Colonic mucosa (tissue), 4 donors: ENCODE results near the gene FMNL3. TPM values are rescaled to one million over a fixed set of nuclear protein-coding genes. Genes with fewer than 3 reads are reported as not detected.
"Not testable (repeated sequence)": the region's sequence is repeated elsewhere in the genome, so short reads cannot be mapped to it uniquely, and the experiment has no call there.

ENCODE experiments used
- DNase-seq: peaks from one replicate; pipeline ENCODE4 v3.0.0-alpha.2; 2020
- H3K27ac ChIP-seq: fragments of 200-600 bp; one replicate; pipeline ENCODE4 v1.8.0; 2021
- H3K27me3 ChIP-seq: fragments of 200-600 bp; one replicate; pipeline ENCODE4 v1.8.0; 2021
- H3K36me3 ChIP-seq: fragments of 200-600 bp; one replicate; pipeline ENCODE4 v1.8.0; 2021
- H3K4me1 ChIP-seq: fragments of 200-600 bp; one replicate; pipeline ENCODE4 v1.8.0; 2021; ENCODE audit warnings: mild to moderate bottlenecking
- H3K4me3 ChIP-seq: fragments of 200-600 bp; one replicate; pipeline ENCODE4 v1.8.0; 2021
- H3K9ac ChIP-seq, 2 donors: one replicate each; pipeline ENCODE4 v1.7.0; 2013; ENCODE audit warnings: control low read depth in 2 of 2, low read depth in 2 of 2, low read length in 2 of 2
- H3K9me3 ChIP-seq: fragments of 200-600 bp; one replicate; pipeline ENCODE4 v1.8.0; 2021
- intact Hi-C: fragments of 100-400 bp; cut with DNase I; formaldehyde crosslinking; loops from one replicate; pipeline ENCODE4 v1.14.1; 2022
- total RNA-seq, 2 donors: library from RNA; stranded (reverse); fragmentation: NEBNext Ultra II Directional in 1 of 2; extraction: Animal tissue kit (Norgen Biotek cat#: 25700) in 1 of 2; gene quantifications; one replicate each; pipeline ENCODE4 v1.2.1, GENCODE V29; 2021
- TF ChIP-seq, protein P1 (sequence below): fragments of 200-600 bp; IDR thresholded peaks from one replicate; pipeline ENCODE4 v1.8.0; 2022; ENCODE audit warnings: antibody characterized with exemption, mild to moderate bottlenecking
- donor health status: healthy.
- donor health status: DM: no; HTN: no; CAD: no.
- donor health status: DM: no; HTN: no; CAD: no.

Gene FMNL3
- total RNA-seq, 2 donors from 2014 or later, result 3.0 to 5.0 TPM

DNA sequence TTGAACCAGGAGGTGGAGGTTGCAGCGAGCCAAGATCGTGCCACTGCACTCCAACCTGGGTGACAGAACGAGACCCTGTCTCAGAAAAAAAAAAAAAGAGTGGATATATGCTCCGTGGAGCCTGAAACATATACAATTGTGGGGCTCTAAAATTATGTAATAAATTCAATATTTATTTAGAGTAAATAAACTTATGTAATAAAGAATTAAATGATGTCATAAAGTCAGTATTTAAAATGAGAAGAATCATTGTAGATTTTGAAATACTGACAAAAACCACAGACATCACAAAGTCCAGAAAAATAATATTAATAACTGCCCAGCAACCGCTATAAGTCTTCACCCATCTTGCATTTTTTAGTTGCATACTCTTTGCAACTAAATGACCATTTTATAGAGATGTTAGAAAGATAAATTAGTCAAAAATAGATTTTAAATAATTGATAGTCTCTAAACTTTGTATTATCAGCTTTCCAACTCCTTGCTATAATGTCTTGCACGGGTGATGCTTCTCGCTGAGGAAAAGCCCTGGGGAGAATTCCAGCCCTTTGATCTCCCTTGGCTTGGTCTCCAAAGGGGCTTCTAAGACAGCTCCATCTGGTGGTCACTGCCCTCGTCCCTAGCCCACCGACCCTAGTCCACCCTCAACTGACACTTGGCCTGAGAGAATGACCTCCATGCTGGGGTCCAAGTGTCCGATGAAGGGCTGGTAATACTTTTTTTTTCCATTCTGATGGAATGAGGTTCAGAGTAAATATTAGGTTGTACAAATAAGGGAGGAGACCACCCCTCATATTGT is 26.2 kb upstream of the FMNL3 start:
- H3K27ac ChIP-seq, result no peak overlapping the region
- DNase-seq, result no peak
- no peak overlapping the region for H3K4me3 ChIP-seq
- no peaks in the 10 kb centered on the region for H3K27me3 ChIP-seq
- H3K4me1 ChIP-seq, result no peaks in the 10 kb centered on the region
- TF ChIP-seq, protein P1, sequence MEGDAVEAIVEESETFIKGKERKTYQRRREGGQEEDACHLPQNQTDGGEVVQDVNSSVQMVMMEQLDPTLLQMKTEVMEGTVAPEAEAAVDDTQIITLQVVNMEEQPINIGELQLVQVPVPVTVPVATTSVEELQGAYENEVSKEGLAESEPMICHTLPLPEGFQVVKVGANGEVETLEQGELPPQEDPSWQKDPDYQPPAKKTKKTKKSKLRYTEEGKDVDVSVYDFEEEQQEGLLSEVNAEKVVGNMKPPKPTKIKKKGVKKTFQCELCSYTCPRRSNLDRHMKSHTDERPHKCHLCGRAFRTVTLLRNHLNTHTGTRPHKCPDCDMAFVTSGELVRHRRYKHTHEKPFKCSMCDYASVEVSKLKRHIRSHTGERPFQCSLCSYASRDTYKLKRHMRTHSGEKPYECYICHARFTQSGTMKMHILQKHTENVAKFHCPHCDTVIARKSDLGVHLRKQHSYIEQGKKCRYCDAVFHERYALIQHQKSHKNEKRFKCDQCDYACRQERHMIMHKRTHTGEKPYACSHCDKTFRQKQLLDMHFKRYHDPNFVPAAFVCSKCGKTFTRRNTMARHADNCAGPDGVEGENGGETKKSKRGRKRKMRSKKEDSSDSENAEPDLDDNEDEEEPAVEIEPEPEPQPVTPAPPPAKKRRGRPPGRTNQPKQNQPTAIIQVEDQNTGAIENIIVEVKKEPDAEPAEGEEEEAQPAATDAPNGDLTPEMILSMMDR, result no peak
- H3K9ac ChIP-seq, result no peak overlapping the region
- no peaks in the 10 kb centered on the region for H3K36me3 ChIP-seq
- H3K9me3 ChIP-seq, result no peaks in the 10 kb centered on the region
- intact Hi-C loops, result no loop called here

DNA sequence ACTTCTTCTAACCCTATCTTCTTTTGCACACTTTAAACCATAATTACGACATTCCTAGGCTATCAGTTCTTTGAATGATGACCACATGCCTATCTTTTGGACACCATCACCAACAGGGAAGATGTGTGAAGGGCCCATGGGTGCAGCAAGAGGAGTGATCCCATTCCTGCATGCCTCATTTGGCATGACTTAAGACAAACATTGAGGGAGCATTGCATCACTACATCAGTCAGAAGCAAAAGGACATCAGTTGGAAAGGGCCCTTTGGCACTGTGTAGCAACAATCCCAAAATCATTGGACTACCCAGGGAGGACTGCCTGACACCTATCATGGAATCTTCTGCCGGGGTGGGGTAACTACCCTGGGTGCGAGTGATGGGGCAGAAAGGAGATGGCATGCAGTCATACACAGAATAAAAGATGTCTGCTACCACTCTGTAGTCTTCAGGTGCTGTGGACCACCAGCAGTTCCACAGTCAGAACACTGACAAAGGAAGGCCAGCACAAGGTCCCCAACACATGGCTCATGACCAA is 23.4 kb upstream of the FMNL3 start:
- Histone ChIP-seq H3K9me3 (no peaks in the 10 kb centered on the region), H3K27me3 (no peaks in the 10 kb centered on the region), H3K4me3 (no peak overlapping the region), H3K9ac (no peak overlapping the region), H3K27ac (no peak overlapping the region), H3K4me1 (no peaks in the 10 kb centered on the region), H3K36me3 (no peaks in the 10 kb centered on the region)
- intact Hi-C loops, result no loop called here
- TF ChIP-seq, protein P1, result no peak
- no peak for DNase-seq

DNA sequence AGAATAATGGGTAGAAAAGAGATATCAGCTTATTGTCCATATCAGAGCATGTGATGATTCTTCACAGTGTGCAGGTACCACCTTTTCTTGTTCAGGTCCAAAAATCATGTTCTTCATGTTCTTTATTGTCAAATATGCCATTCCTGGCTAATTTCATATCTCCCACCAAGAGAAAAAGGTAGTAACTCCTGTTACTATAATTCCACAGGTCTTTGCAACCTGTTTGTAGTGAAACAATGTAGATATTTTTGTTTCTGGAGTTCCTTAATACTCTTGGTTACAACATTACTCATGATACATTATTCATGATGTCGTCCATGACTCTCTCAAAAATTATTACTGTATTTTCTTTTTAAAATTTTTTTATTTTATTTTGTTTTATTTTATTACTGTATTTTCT is 22.8 kb upstream of the FMNL3 start:
- H3K27me3 ChIP-seq, result no peaks in the 10 kb centered on the region
- TF ChIP-seq, protein P1, result no peak
- no peak overlapping the region for H3K9ac ChIP-seq
- H3K27ac ChIP-seq, result no peak overlapping the region
- intact Hi-C loops, result no loop called here
- no peaks in the 10 kb centered on the region for H3K9me3 ChIP-seq
- no peaks in the 10 kb centered on the region for H3K4me1 ChIP-seq
- no peaks in the 10 kb centered on the region for H3K36me3 ChIP-seq
- DNase-seq, result no peak
- H3K4me3 ChIP-seq, result no peak overlapping the region

DNA sequence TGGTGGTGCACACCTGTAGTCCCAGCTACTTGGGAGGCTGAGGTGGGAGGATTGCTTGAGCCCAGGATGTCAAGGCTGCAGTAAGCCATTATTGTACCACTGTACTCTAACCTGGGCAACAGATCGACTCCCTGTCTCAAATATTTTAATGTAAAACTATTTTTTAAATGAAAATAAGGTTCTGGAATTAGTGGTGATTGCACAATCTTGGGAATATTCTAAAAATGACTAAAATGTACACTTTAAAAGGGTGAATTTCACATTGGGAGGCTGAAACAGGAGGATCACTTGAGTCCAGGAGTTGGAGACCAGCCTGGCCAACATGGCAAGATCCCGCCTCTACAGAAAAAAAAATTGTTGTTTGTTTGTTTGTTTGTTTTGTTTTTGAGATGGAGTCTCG is 21.2 kb upstream of the FMNL3 start:
- no peak overlapping the region for H3K9ac ChIP-seq
- TF ChIP-seq, protein P1, result no peak
- intact Hi-C loops, result no loop called here
- H3K27ac ChIP-seq, result no peak overlapping the region
- no peaks in the 10 kb centered on the region for H3K4me1 ChIP-seq
- H3K4me3 ChIP-seq, result no peak overlapping the region
- H3K9me3 ChIP-seq, result no peaks in the 10 kb centered on the region
- no peaks in the 10 kb centered on the region for H3K27me3 ChIP-seq
- no peak for DNase-seq
- H3K36me3 ChIP-seq, result no peaks in the 10 kb centered on the region

DNA sequence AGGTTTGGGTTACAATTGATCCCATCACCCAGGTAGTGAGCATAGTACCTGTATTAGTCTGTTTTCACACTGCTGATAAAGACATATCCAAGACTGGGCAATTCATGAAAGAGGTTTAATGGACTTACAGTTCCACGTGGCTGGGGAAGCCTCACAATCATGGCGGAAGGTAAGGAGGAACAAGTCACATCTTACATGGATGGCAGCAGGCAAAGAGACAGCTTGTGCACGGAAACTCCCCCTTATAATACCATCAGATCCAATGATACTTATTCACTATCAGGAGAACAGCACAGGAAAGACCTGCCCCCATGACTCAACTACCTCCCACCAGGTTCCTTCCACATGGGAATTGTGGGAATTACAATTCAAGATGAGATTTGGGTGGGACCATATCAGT is 14.2 kb upstream of the FMNL3 start:
- intact Hi-C loops, H3K4me3 ChIP-seq, H3K36me3 ChIP-seq, H3K27ac ChIP-seq, H3K27me3 ChIP-seq, H3K4me1 ChIP-seq, H3K9ac ChIP-seq, H3K9me3 ChIP-seq, DNase-seq: not testable (repeated sequence)

DNA sequence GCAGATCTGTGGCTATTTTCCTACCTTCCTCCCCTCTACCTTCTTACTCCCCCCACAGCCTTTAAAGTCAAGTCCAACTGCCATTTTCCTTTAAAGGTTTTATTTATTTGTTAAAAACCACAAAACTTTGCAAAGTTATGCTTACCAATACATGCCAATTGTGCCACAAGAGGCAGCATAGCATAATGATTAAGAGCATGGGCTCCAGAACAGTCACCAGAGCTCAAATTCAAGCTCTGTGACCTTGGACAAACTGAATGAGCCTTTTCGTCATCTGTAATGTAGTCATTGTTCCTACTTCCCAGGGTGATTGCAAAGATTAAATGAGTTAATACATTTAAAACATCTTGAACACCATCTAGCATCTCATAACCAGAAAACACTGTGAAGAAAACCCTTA is 13.0 kb upstream of the FMNL3 start:
- H3K9ac ChIP-seq, result no peak overlapping the region
- DNase-seq, result no peak
- H3K4me1 ChIP-seq, result no peaks in the 10 kb centered on the region
- H3K9me3 ChIP-seq, result no peaks in the 10 kb centered on the region
- no peak overlapping the region for H3K4me3 ChIP-seq
- intact Hi-C loops, result no loop called here
- TF ChIP-seq, protein P1, result no peak
- no peaks in the 10 kb centered on the region for H3K36me3 ChIP-seq
- no peak overlapping the region for H3K27ac ChIP-seq
- H3K27me3 ChIP-seq, result no peaks in the 10 kb centered on the region

DNA sequence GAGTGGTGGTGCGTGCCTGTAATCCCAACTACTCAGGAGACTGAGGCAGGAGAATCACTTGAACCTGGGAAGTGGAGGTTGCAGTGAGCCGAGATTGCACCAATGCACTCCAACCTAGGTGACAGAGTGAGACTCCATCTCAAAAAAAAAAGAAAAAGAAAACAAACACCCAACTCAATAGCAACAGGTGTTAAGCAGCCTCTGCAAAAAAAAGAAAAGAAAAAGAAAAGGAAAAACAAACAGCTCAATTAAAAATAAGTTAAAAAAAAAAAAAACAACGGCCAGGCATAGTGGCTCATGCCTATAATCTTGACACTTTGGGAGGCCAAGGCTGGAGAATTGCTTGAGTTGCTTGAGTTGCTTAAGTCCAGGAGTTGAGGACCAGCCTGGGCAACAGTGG is 10.6 kb upstream of the FMNL3 start:
- H3K27ac ChIP-seq, H3K4me3 ChIP-seq, intact Hi-C loops, DNase-seq, H3K9me3 ChIP-seq, H3K27me3 ChIP-seq, H3K9ac ChIP-seq, H3K4me1 ChIP-seq, H3K36me3 ChIP-seq: not testable (repeated sequence)
